HG02852 (cell line): Measurements from ENCODE around the gene MRPL45.

Source experiments
- ATAC-seq: cut with Tn5 transposase; IDR thresholded peaks from one replicate; pipeline ENCODE4 v1.9.1; 2021; ENCODE audit warnings: mild to moderate bottlenecking, moderate library complexity; ENCODE audit not compliant: unreplicated experiment

MRPL45 gene

GRCh38 chr17:38324772-38325171 lies 27.8 kb downstream of the MRPL45 start:
- ATAC-seq: no peak

GRCh38 chr17:38325221-38325851 lies 28.4 kb downstream of the MRPL45 start:
- ATAC-seq: no peak

DNA sequence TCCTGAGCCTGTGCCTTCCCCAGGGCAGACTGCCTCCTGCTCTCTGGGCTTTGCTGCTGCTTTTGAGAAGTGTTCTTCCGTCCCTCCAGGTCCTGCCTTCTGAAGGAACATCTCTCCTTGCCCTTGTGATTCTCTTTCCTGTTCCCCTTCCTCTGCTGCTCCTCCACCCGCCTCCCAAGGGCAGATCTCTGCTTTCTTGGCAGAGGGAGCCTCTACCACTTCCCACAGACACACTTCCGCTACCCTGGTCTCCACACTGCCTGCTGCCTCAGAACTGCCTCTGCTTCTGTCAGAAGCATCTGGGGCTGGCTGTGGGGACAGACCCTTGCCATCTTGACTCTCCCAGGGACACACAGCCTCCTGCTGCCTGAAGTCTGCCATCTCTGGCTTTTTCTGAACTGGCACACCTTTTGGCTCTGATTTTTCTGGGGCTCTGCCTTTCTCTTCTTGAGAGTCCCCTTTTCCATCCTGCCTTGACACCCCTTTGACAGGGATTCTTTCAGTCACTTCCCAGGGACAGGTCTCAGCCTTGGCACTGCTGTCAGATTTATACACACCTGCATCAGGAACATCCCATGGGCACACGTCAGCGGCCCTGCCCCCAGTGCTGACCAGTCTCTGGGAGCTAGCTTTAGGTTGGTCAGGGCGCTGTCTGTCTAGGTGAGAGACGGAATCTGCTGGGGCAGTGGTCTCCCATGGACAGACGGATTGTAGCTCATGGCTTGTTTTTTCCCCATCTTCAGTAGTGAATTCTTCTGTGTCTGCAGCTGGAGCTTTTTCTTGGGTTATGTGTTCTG lies 30.2 kb downstream of the MRPL45 start:
- no peak for ATAC-seq

DNA sequence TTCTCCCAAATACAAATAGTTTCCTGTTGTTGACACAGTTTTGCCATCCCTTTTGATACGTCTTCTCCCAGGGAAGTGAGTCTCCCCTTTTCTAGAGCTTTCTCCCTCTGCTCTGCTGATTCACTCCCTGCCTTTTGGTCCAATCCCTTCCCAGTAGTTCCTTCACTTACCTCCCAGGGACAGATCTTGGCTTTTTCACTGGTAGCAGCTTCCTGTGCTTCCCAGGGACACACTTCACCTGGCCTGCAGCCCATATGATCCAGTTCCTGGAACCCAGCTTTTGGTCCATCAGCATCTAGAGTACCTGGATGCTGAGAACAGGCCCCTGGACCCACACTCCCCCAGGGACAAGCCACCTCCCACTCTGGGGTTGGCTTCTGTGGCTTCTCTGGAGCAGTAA lies 31.0 kb downstream of the MRPL45 start:
- ATAC-seq: no peak

- no peak for ATAC-seq
These were observed 31.7 kb downstream of the MRPL45 start for GRCh38 chr17:38328620-38329019.

DNA sequence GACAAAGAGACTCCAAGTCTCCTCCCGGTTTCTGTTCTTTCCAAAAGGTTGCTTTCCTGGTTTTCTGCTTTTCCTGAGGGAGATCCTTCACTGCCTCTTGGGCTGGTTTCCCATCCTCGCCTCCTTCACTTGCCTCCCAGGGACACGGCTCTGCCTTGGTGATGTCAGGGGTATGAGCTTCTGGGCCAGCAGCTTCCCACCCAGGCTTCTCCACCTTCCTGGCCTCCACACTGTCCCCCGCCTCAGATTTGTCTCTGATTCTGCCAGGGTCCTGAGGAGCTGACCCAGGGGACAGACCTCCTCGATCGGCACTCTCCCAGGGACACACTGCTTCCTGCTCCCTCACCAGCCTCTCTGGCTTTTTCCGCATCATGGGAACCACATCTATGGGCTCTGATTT lies 32.3 kb downstream of the MRPL45 start:
- no peak for ATAC-seq

- no peak for ATAC-seq
These were observed 33.1 kb downstream of the MRPL45 start for GRCh38 chr17:38329808-38330730.

DNA sequence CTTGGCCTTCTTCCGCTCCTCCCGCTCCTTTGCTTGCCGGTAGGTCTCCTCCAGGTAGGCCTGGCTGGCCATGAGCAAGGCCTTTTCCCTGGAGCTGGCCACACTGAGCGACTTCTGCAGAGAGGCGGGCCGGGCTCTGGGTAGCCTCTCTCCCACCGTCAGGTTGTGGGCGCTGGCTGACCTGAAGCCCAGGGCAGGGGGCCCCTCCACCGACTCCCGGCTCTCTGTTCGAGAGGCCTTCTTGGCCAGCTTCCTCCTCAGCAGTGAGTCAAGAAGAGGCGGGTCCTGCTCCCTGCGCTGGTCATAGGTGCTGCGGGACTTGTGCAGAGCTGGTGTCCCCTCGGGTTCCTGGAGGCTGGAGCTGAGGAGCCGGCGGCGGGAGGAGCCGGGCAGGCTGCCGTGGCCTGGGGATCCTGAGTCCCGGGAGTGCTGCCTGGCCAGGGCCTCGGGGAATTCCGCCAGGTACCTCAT lies 34.0 kb downstream of the MRPL45 start:
- ATAC-seq: no peak

- no peak for ATAC-seq
These were observed 35.8 kb downstream of the MRPL45 start for GRCh38 chr17:38332735-38333134.

GRCh38 chr17:38333635-38334295 lies 36.8 kb downstream of the MRPL45 start:
- no peak for ATAC-seq

- no peak for ATAC-seq
These were observed 37.8 kb downstream of the MRPL45 start for GRCh38 chr17:38334480-38335364.

DNA sequence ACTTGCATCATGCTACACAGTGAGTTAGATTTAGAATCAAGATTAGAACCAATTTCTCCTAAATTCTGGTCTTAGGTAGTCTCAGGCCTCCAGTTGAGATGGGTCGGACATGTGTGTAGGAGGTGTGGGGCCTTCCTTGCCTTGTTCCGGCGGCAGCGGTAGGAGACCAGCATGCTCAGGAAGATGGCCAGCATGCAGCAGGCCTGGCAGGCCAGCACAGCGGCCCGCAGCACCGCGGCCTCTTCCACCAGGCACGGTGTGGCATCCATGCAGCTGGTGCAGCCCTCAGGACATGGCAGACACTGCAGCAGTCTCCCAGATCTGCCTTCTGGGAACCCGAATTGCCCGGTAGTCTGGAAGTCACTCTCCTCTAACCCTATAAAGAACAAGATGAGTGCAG lies 39.9 kb downstream of the MRPL45 start:
- ATAC-seq: no peak

GRCh38 chr17:38338053-38338452 lies 41.1 kb downstream of the MRPL45 start:
- no peak for ATAC-seq

DNA sequence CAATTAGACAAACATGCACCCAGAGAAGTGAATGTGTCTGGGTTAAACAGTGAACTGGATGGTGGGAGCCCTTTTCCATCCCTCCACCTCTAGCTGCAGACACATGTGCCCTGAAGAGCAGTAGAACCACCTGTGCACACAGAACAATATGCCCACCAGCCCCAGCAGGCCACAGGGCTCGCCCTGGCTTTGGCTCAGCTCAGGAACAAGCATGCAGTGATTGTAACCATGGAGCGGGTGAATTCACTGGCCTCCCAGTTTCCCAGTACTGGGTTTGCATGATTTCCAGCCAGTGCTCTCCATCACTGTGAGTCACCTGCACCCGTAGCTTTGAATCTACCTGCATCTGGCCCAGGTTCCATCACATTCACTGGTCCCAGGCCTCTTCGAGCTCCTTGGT lies 41.6 kb downstream of the MRPL45 start:
- no peak for ATAC-seq

DNA sequence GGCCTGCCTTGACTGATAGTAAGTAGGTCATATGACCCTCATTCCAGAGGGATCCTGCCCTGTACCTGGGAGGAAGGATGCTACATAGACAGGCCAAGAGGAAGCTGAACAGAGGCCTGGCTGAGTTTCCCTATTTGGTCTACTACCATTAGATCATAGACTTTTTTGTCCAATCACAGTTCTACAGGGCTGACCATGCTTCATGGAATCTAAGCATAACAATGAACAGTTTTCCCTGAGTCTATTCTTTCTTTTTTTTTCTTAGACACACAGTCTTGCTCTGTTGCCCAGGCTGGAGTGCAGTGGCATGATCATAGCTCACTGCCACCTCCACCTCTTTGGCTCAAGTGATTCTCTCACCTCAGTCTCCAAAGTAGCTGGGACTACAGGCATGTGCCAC lies 42.9 kb downstream of the MRPL45 start:
- ATAC-seq: no peak

- ATAC-seq: no peak
These were observed 44.2 kb downstream of the MRPL45 start for GRCh38 chr17:38341035-38341721.

DNA sequence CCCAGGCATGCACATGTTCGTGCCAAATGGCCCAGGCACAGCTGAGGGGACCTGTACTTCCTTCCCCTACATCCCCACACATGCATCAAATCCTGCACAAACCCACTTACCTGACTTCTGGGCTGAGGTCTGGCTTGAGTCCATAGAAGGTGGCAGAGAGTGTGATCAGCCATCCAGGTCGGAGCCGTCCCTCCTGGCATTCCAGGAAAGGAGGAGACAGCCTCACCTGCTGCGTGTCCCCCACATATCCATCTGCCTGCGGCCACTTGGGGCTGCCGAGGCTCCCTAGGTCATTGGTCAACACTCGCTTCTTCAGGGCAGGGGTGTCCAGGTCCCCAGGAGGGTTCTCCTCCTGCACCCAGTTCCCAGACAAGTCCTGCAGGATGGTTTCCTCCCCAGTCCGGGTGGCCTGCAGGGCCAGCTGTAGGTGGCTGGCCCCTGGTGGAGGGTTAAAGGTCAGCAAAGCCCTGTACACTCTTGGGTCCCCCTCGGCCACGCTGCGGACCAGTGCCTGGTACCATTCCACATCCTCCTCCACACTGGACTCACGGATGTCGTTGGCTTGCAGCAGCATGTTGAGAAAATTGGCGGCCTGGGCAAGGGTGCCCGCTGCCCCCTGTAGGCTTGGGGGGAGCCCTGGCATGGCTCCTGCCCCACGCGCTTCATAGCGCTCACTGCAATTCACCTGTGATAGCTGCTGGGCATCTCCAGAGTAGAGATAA lies 46.1 kb downstream of the MRPL45 start:
- ATAC-seq: no peak

GRCh38 chr17:38343608-38344419 lies 46.8 kb downstream of the MRPL45 start, which contains the start of gene GPR179:
TSS of gene GPR179 (minus strand) at chr17:38343956. CDS start at chr17:38343789, 167 bp downstream.
- no peak for ATAC-seq
